K562 (cell line): ENCODE measurements around the gene LRRC8E. TPM values are rescaled to one million over a fixed set of nuclear protein-coding genes. Genes with fewer than 3 reads are reported as not detected.

ENCODE experiments used
- BCLAF1 ChIP-seq, 2 experiments: fragments of 450-650 bp in 1 of 2; IDR thresholded peaks; 2 replicates each; pipeline ENCODE4 v1.6.1; 2011 to 2017; ENCODE audit warnings: low read depth in 2 of 2, antibody characterized with exemption in 1 of 2, borderline replicate concordance in 1 of 2, low read length in 1 of 2, mild to moderate bottlenecking in 1 of 2, mixed read lengths in 1 of 2; ENCODE audit not compliant: control insufficient read depth in 1 of 2
- CCNT2 ChIP-seq: IDR thresholded peaks from 2 replicates; pipeline ENCODE4 v1.6.1; 2011; ENCODE audit warnings: borderline replicate concordance, low read depth, mild to moderate bottlenecking, moderate library complexity, mixed read lengths, low read length; ENCODE audit not compliant: insufficient read length; ENCODE audit errors: extremely low read depth
- CTBP1 ChIP-seq: fragments of 450-650 bp; IDR thresholded peaks from 2 replicates; pipeline ENCODE4 v1.6.1; 2016; ENCODE audit warnings: borderline replicate concordance
- ETS1 ChIP-seq: conservative IDR thresholded peaks from 2 replicates; pipeline ENCODE4 v1.6.1; 2011; ENCODE audit warnings: low read depth, mild to moderate bottlenecking, low read length; ENCODE audit not compliant: control insufficient read depth
- ETV6 ChIP-seq, 3 experiments: fragments of 150-350 bp in 1 of 3; sonication (generic) in 1 of 3; formaldehyde crosslinking in 1 of 3; IDR thresholded peaks; 2 replicates each; pipeline versions ENCODE4 v1.6.1 to v1.8.0; 2014 to 2022; ENCODE audit warnings: borderline replicate concordance in 2 of 3, low read depth in 2 of 3, antibody characterized with exemption in 1 of 3, low read length in 1 of 3, mild to moderate bottlenecking in 1 of 3, missing genetic modification reagents in 1 of 3
- KHSRP ChIP-seq: fragments of 450-650 bp; IDR thresholded peaks from 2 replicates; pipeline ENCODE4 v1.6.1; 2017
- MEF2A ChIP-seq: IDR thresholded peaks from 2 replicates; pipeline ENCODE4 v1.6.1; 2011; ENCODE audit warnings: low read depth, mild to moderate bottlenecking, low read length, moderate library complexity; ENCODE audit not compliant: control insufficient read depth
- PHB2 ChIP-seq: fragments of 450-650 bp; IDR thresholded peaks from 2 replicates; pipeline ENCODE4 v1.6.1; 2017; ENCODE audit warnings: low read depth
- RBM34 ChIP-seq: fragments of 200-400 bp; formaldehyde crosslinking; IDR thresholded peaks from 2 replicates; pipeline ENCODE4 v1.6.1; 2018; ENCODE audit warnings: low read length, borderline replicate concordance; ENCODE audit not compliant: insufficient read depth
- SAFB ChIP-seq: fragments of 200-400 bp; formaldehyde crosslinking; IDR thresholded peaks from 2 replicates; pipeline ENCODE4 v1.6.1; 2017; ENCODE audit warnings: low read depth, low read length, borderline replicate concordance
- SNRNP70 ChIP-seq: fragments of 200-400 bp; formaldehyde crosslinking; optimal IDR thresholded peaks from 2 replicates; pipeline ENCODE3; 2017; ENCODE audit warnings: low read depth, low read length
- WHSC1 ChIP-seq: IDR thresholded peaks from one replicate; pipeline ENCODE4 v1.6.1; 2012; ENCODE audit warnings: low read length, control low read depth, inconsistent platforms
- ZFX ChIP-seq: sonication (generic); formaldehyde crosslinking; IDR thresholded peaks from 2 replicates; pipeline ENCODE4 v1.8.0; 2022; ENCODE audit warnings: mild to moderate bottlenecking, missing genetic modification reagents, moderate library complexity
- ZNF717 ChIP-seq: fragments of 250-450 bp; sonication (Bioruptor Pico); IDR thresholded peaks from 2 replicates; pipeline ENCODE4 v1.5.0; 2021
- ZNF76 ChIP-seq: fragments of 250-450 bp; sonication (Bioruptor Pico); IDR thresholded peaks from 2 replicates; pipeline ENCODE4 v1.4.0; 2020; ENCODE audit warnings: mild to moderate bottlenecking, moderate library complexity, borderline replicate concordance
- ZNF764 ChIP-seq: fragments of 250-450 bp; sonication (Bioruptor Pico); IDR thresholded peaks from 2 replicates; pipeline ENCODE4 v1.4.0; 2020; ENCODE audit warnings: low read depth, mild to moderate bottlenecking, moderate library complexity
- ZNF79 ChIP-seq: fragments of 250-450 bp; sonication (Bioruptor Pico); IDR thresholded peaks from 2 replicates; pipeline ENCODE4 v1.4.0; 2020; ENCODE audit warnings: low read depth, mild to moderate bottlenecking, moderate library complexity
- polyA plus RNA-seq, 8 experiments: library from polyadenylated mRNA; depleted of rRNA in 4 of 8; stranded (reverse) in 5 of 8; unstranded in 3 of 8; fragments of >200 nt; fragmentation: Nextera tagmentation in 2 of 8; fragmentation: Illumina TruSeq in 1 of 8; extraction: Ambion mirVana in 2 of 8; extraction: Trizol in 1 of 8; gene quantifications; 2 replicates each; pipeline versions ENCODE4 v1.2.1 to v1.2.3, GENCODE V29; 2011 to 2014; ENCODE audit warnings: inconsistent platforms in 1 of 8, missing spikeins in 1 of 8
- total RNA-seq, 7 experiments: library from RNA; depleted of rRNA in 6 of 7; stranded (reverse); fragments of >200 nt in 6 of 7; fragmentation: Illumina TruSeq in 2 of 7; extraction: Trizol in 2 of 7; gene quantifications; 2 replicates each; pipeline versions ENCODE4 v1.2.1 to v1.2.3, GENCODE V29; 2011 to 2021; ENCODE audit warnings: low replicate concordance in 1 of 7
- TF ChIP-seq, protein P1 (sequence below): fragments of 450-650 bp; formaldehyde crosslinking; IDR thresholded peaks from 2 replicates; pipeline ENCODE4 v1.4.0; 2022; ENCODE audit warnings: missing genetic modification characterization
- TF ChIP-seq, protein P2 (sequence below), 2 experiments: IDR thresholded peaks; 2 replicates each; pipeline ENCODE4 v1.6.1; 2011; ENCODE audit warnings: borderline replicate concordance in 1 of 2, control low read depth in 1 of 2, low read depth in 1 of 2, low read length in 1 of 2, mild to moderate bottlenecking in 1 of 2, mixed read lengths in 1 of 2, moderate library complexity in 1 of 2; ENCODE audit not compliant: insufficient read depth in 1 of 2, insufficient read length in 1 of 2, poor library complexity in 1 of 2, severe bottlenecking in 1 of 2; ENCODE audit errors: extremely low read depth in 1 of 2

Gene LRRC8E
- total and polyA plus RNA-seq, 9 of the 15 experiments (the other 6 are each of a cell fraction or from before 2014, with no cell fraction given), result 0.08 to 5.7 (median 3.5) TPM; not detected in 1

DNA sequence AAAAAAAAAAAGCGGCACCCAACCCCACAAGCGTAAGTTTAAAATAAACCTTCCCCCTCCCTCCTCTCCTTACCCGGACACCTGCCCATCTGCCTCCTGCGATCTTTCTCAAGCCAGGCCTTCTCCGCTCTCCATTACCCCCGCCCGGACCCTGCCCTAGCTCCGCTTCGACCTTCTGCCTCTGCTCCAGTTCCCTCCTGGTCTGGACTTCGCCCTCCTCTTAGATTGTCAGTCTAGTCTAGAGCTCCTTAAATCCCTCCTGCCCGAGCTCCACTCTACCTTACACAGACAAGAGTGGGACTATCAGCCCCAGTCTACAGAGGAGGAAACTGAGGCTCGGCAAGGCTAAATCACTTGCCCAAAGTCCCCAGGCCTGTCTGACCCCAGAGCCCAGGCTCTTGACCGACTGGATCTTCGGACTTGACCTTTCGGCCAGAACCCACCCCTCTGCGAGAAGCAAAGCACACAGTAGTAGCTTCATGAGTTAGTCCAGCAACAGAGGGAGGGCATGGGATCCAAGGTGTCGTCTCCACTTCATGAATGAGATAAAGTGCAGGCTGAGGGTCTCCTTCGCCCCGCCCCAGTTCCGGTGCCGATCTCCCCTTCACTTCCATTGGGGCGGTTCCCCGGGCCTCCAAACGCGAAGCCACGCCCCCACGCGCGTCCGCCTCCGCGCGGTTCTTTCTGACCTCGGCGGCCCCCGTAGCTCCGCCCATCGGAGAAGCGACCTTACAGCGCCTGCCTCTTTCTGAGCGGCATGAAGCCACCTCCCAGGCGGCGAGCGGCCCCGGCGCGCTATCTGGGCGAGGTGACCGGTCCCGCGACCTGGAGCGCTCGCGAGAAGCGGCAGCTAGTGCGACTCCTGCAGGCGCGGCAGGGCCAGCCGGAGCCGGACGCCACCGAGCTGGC is 31.6 kb downstream of the LRRC8E start, which contains the start of gene SNAPC2 (continued):
- TF ChIP-seq RBM34 (peak; percentile 95; the same call in 1 of the 2 replicates), WHSC1 (no peak), SAFB (no peak; the same call in none of the 2 replicates), CTBP1 (peak; percentile 95), ZNF79 (no peak), KHSRP (no peak), CCNT2 (peak; percentile 68), ZNF764 (CRISPR knock-in tag) (no peak), ZNF717 (no peak), SNRNP70 (no peak), ETS1 (no peak; the same call in 1 of the 2 replicates), MEF2A (no peak), PHB2 (no peak), ZFX (peak; percentile 37; the same call in 1 of the 2 replicates), BCLAF1 (IDR thresholded peaks at IDR 0.05; ENCODE audit: borderline replicate concordance in 1 of 2, control insufficient read depth in 1 of 2, low read depth in 2 of 2, low read length in 1 of 2) (no peak), ZNF76 (CRISPR knock-in tag) (no peak), ETV6 (IDR thresholded peaks at IDR 0.05; ENCODE audit: borderline replicate concordance in 1 of 2, low read depth in 2 of 2, low read length in 1 of 2) (no peak), ETV6 (CRISPR knock-in tag; IDR thresholded peaks at IDR 0.05; ENCODE audit: borderline replicate concordance) (no peak)
- TF ChIP-seq, protein P1, sequence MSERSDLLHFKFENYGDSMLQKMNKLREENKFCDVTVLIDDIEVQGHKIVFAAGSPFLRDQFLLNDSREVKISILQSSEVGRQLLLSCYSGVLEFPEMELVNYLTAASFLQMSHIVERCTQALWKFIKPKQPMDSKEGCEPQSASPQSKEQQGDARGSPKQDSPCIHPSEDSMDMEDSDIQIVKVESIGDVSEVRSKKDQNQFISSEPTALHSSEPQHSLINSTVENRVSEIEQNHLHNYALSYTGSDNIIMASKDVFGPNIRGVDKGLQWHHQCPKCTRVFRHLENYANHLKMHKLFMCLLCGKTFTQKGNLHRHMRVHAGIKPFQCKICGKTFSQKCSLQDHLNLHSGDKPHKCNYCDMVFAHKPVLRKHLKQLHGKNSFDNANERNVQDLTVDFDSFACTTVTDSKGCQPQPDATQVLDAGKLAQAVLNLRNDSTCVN (CRISPR knock-in tag), result no peak
- TF ChIP-seq, protein P2, sequence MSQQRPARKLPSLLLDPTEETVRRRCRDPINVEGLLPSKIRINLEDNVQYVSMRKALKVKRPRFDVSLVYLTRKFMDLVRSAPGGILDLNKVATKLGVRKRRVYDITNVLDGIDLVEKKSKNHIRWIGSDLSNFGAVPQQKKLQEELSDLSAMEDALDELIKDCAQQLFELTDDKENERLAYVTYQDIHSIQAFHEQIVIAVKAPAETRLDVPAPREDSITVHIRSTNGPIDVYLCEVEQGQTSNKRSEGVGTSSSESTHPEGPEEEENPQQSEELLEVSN (IDR thresholded peaks at IDR 0.05; ENCODE audit: borderline replicate concordance in 1 of 2, extremely low read depth in 1 of 2, insufficient read depth in 1 of 2, insufficient read length in 1 of 2, low read depth in 1 of 2, low read length in 1 of 2, poor library complexity in 1 of 2, severe bottlenecking in 1 of 2), result peak; percentile 33 to 53
